Activated T-helper 17 cell treated with anti-CD3 and anti-CD28 coated beads, Interleukin-2, amount 50 U/mL, for 72 hours (primary cell): ENCODE measurements around the gene HEATR5A. TPM values are rescaled to one million over a fixed set of nuclear protein-coding genes. Genes with fewer than 3 reads are reported as not detected.
"Not testable (repeated sequence)": the region's sequence is repeated elsewhere in the genome, so short reads cannot be mapped to it uniquely, and the experiment has no call there.

ENCODE experiments used
- ATAC-seq: fragments of 150-1000 bp; cut with Tn5 transposase; replicated peaks from 2 replicates; pipeline ENCODE4 v1.10.0; 2021; ENCODE audit warnings: mild to moderate bottlenecking, moderate library complexity
- H3K27ac Mint-ChIP-seq: one replicate; pipeline ENCODE4 v1.8.0; 2022; ENCODE audit warnings: mixed read lengths
- H3K27me3 Mint-ChIP-seq: one replicate; pipeline ENCODE4 v1.8.0; 2022; ENCODE audit warnings: mixed read lengths
- H3K36me3 Mint-ChIP-seq: one replicate; pipeline ENCODE4 v1.8.0; 2022; ENCODE audit warnings: low read depth, mild to moderate bottlenecking, mixed read lengths
- H3K4me1 Mint-ChIP-seq: one replicate; pipeline ENCODE4 v1.8.0; 2022; ENCODE audit warnings: mixed read lengths
- H3K4me3 Mint-ChIP-seq: one replicate; pipeline ENCODE4 v1.8.0; 2022; ENCODE audit warnings: mild to moderate bottlenecking, mixed read lengths
- H3K9me3 Mint-ChIP-seq: one replicate; pipeline ENCODE4 v1.8.0; 2022; ENCODE audit warnings: mixed read lengths
- total RNA-seq, 2 donors: library from RNA; stranded (reverse); gene quantifications; one replicate each; pipeline ENCODE4 v1.2.3, GENCODE V29; 2022

Gene HEATR5A
- total RNA-seq, 2 donors from 2014 or later: 16.4 to 23.8 TPM

DNA sequence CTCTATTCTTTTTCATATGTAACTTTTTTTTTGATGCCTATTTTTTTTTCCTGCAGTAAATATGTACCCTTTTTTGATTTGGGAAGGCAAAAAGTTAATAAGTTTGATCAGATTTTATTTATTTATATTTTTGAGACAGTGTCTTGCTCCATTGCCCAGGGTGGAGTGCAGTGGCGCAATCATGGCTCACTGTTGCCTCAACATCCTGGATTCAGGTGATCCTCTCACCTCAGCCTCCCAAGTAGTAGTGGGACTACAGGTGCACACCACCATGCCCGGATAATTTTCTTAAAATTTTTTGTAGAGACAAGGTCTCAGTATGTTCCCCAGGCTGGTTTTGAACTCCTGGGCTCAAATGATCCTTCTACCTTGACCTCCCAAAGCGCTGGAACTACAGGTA lies 79.1 kb downstream of the HEATR5A start:
- Mint-ChIP-seq H3K27me3 (no peaks in the 10 kb centered on the region), H3K27ac (no peak overlapping the region), H3K36me3 (peaks cover 60% of the 10 kb centered on the region), H3K4me1 (no peaks in the 10 kb centered on the region), H3K9me3 (no peaks in the 10 kb centered on the region), H3K4me3 (no peak overlapping the region)
- ATAC-seq: no peak

DNA sequence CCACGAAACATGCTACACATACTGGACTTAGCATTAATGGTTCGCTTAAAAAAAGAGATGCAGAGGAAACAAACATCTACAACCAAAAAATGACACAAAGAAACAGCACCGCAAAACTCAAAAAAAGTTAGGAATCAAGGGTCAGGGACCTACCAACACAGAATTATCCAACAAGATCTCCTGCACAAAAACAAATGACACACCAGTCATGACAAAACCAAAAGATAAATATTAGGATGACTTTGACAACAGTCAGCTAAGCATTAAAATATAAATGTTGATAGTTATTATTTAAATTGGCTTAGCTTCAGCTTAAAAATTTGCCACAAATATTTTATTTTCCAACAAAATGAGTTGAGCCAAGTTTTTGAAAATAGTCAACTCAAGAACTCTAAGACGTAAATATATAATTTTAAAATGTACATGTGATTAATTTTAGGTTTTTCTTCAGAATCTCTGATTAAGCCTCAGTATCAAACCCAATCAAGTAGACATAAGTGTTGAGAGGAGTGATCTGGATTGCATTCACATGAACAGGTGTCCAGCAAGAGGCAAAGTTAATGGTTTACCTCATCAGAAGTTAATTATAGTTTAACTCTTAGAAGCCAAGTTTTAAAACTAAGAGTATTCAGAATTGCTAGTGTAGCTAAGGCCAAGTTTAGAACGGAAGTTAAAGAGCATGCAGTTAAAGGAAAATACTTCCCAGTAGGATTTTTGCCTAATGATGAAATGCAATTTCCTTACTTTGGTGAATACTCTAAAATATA lies 79.9 kb downstream of the HEATR5A start:
- Mint-ChIP-seq H3K4me1 (no peaks in the 10 kb centered on the region), H3K36me3 (peaks cover 58% of the 10 kb centered on the region), H3K9me3 (no peaks in the 10 kb centered on the region), H3K27ac (no peak overlapping the region), H3K27me3 (no peaks in the 10 kb centered on the region), H3K4me3 (no peak overlapping the region)
- ATAC-seq: no peak

- H3K27me3 Mint-ChIP-seq: no peaks in the 10 kb centered on the region
- no peaks in the 10 kb centered on the region for H3K9me3 Mint-ChIP-seq
- peaks cover 51% of the 10 kb centered on the region for H3K36me3 Mint-ChIP-seq
- no peaks in the 10 kb centered on the region for H3K4me1 Mint-ChIP-seq
- no peak overlapping the region for H3K4me3 Mint-ChIP-seq
- ATAC-seq: no peak
- H3K27ac Mint-ChIP-seq: no peak overlapping the region
Observed at GRCh38 chr14:31339743-31340142, 80.6 kb downstream of the HEATR5A start.

- peaks cover 41% of the 10 kb centered on the region for H3K36me3 Mint-ChIP-seq
- no peaks in the 10 kb centered on the region for H3K27me3 Mint-ChIP-seq
- H3K27ac Mint-ChIP-seq: no peak overlapping the region
- H3K9me3 Mint-ChIP-seq: no peaks in the 10 kb centered on the region
- no peaks in the 10 kb centered on the region for H3K4me1 Mint-ChIP-seq
- no peak overlapping the region for H3K4me3 Mint-ChIP-seq
- ATAC-seq: no peak
Observed at GRCh38 chr14:31337331-31337730, 83.0 kb downstream of the HEATR5A start.

GRCh38 chr14:31336646-31337045 lies 83.7 kb downstream of the HEATR5A start:
- Mint-ChIP-seq H3K9me3 (peaks cover 6% of the 10 kb centered on the region), H3K36me3 (peaks cover 41% of the 10 kb centered on the region), H3K27ac (no peak overlapping the region), H3K4me1 (no peaks in the 10 kb centered on the region), H3K4me3 (no peak overlapping the region), H3K27me3 (no peaks in the 10 kb centered on the region)
- no peak for ATAC-seq

DNA sequence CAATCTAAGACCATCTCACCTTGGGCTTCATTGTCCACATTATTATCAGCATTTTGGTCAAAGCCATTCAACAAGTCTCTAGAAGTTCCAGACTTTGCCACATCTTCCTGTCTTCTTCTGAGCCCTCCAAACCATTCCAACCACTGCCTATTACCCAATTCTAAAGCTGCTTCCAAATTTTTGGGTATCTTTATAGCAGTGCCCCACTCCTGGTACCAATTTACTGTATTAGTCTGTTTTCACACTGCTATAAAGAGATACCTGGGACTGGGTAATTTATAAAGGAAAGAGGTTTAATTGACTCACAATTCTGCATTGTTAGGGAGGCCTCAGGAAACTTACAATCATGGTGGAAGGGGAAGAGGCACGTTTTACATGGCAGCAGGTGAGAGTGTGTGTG lies 89.0 kb downstream of the HEATR5A start:
- not testable (repeated sequence) for H3K4me3 Mint-ChIP-seq, H3K27ac Mint-ChIP-seq, H3K27me3 Mint-ChIP-seq, ATAC-seq, H3K4me1 Mint-ChIP-seq
- peaks cover 25% of the 10 kb centered on the region for H3K36me3 Mint-ChIP-seq
- H3K9me3 Mint-ChIP-seq: peaks cover 11% of the 10 kb centered on the region

GRCh38 chr14:31329876-31330521 lies 90.4 kb downstream of the HEATR5A start:
- ATAC-seq, H3K4me1 Mint-ChIP-seq, H3K27me3 Mint-ChIP-seq, H3K4me3 Mint-ChIP-seq, H3K27ac Mint-ChIP-seq: not testable (repeated sequence)
- Mint-ChIP-seq H3K9me3 (peaks cover 11% of the 10 kb centered on the region), H3K36me3 (peaks cover 23% of the 10 kb centered on the region)

DNA sequence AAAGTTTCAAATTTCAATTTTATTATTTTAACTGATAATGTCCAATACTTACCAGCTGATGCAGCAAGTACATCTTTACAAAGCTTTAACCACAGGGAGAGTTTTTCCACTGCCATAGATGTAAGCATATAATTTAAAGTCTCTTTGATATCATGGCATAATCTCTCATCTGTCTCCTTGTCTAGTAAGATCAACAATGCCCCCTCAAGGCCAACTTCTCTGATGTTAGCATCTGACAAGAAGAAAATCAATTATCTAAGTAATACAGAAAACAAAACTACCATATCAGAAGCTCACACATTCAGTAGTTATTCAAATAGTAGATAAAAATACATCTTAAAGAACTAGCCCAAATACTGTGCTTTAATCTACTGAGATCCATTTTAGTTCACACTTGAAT lies 94.2 kb downstream of the HEATR5A start:
- no peaks in the 10 kb centered on the region for H3K27me3 Mint-ChIP-seq
- peaks cover 20% of the 10 kb centered on the region for H3K36me3 Mint-ChIP-seq
- H3K9me3 Mint-ChIP-seq: peaks cover under 1% of the 10 kb centered on the region
- ATAC-seq: no peak
- no peak overlapping the region for H3K27ac Mint-ChIP-seq
- H3K4me1 Mint-ChIP-seq: no peaks in the 10 kb centered on the region
- no peak overlapping the region for H3K4me3 Mint-ChIP-seq

- Mint-ChIP-seq H3K27me3 (no peaks in the 10 kb centered on the region), H3K4me3 (no peak overlapping the region), H3K36me3 (peaks cover 23% of the 10 kb centered on the region), H3K9me3 (no peaks in the 10 kb centered on the region), H3K4me1 (no peaks in the 10 kb centered on the region), H3K27ac (no peak overlapping the region)
- no peak for ATAC-seq
Observed at GRCh38 chr14:31323419-31323818, 96.9 kb downstream of the HEATR5A start.

DNA sequence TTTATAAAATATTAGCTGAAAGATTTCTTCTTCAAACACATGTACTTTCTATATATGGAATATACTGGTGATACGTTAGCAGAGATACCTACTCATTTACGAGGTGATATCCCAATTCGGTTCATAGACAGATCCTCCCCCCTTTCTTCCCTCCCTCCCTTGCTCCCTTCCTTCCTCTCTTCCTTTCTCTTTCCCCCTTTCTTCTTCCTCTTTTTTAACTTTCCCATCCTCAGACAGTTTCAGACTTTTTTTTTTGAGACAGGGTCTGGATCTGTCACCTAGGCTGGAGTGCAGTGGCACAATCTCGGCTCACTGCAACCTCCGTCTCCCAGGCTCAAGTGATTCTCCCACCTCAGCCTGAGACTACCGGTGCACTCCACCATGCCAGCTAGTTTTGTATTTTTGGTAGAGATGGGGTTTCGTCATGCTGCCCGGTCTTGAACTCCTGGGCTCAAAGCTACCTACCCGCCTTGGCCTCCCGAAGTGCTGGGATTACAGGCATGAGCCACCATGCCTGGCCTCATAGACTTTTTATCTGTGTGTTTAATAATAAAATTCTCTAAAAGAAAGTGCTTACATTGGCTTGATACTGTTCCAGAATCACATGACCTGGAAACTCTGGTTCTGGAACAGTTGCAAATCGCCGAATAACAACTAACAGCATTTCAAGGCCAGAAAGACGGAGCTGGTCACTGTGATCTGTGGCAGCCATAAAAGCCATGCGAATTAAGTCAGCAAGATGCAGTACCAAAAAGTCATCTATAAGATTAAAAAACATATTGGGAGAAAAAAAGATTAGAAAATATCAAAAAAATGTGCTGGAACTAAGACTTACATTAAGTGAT lies 99.2 kb downstream of the HEATR5A start:
- H3K27me3 Mint-ChIP-seq: no peaks in the 10 kb centered on the region
- H3K4me3 Mint-ChIP-seq: no peak overlapping the region
- H3K27ac Mint-ChIP-seq: no peak overlapping the region
- H3K9me3 Mint-ChIP-seq: no peaks in the 10 kb centered on the region
- peaks cover 32% of the 10 kb centered on the region for H3K36me3 Mint-ChIP-seq
- no peaks in the 10 kb centered on the region for H3K4me1 Mint-ChIP-seq
- no peak for ATAC-seq

GRCh38 chr14:31320216-31320615 lies 100.1 kb downstream of the HEATR5A start:
- Mint-ChIP-seq H3K4me1 (no peaks in the 10 kb centered on the region), H3K27me3 (no peaks in the 10 kb centered on the region), H3K4me3 (no peak overlapping the region), H3K9me3 (no peaks in the 10 kb centered on the region), H3K36me3 (peaks cover 37% of the 10 kb centered on the region), H3K27ac (no peak overlapping the region)
- ATAC-seq: no peak

- Mint-ChIP-seq H3K4me1 (no peaks in the 10 kb centered on the region), H3K36me3 (peaks cover 40% of the 10 kb centered on the region)
Observed at GRCh38 chr14:31319701-31320100, 100.6 kb downstream of the HEATR5A start.

GRCh38 chr14:31312934-31313333 lies 107.4 kb downstream of the HEATR5A start:
- ATAC-seq: no peak
- Mint-ChIP-seq H3K4me1 (no peaks in the 10 kb centered on the region), H3K4me3 (no peak overlapping the region), H3K9me3 (no peaks in the 10 kb centered on the region), H3K27ac (no peak overlapping the region), H3K36me3 (peaks cover 65% of the 10 kb centered on the region), H3K27me3 (no peaks in the 10 kb centered on the region)

More at GRCh38 chr14:31319701-31320100, 100.6 kb downstream of the HEATR5A start:
- Mint-ChIP-seq H3K27ac (no peak overlapping the region), H3K9me3 (no peaks in the 10 kb centered on the region), H3K27me3 (no peaks in the 10 kb centered on the region), H3K4me3 (no peak overlapping the region)
- ATAC-seq: no peak

DNA sequence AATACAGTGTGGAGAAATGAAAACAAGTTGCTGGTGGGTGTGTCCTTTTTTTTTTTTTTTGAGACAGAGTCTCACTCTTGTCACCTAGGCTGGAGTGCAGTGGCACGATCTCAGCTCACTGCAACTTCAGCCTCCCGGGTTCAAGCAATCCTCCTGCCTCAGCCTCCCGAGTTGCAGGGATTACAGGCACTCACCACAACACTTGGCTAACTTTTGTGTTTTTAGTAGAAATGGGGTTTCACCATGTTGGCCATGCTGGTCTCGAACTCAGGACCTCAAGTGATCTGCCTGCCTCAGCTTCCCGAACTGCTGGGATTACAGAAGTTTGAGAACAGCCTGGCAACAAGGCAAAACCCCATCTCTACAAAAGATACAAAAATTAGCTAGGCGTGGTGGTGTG lies 108.0 kb downstream of the HEATR5A start:
- H3K36me3 Mint-ChIP-seq: peaks cover 64% of the 10 kb centered on the region
- not testable (repeated sequence) for H3K9me3 Mint-ChIP-seq, H3K27ac Mint-ChIP-seq, H3K4me1 Mint-ChIP-seq, ATAC-seq, H3K4me3 Mint-ChIP-seq, H3K27me3 Mint-ChIP-seq

GRCh38 chr14:31307618-31308017 lies 112.7 kb downstream of the HEATR5A start:
- no peak for ATAC-seq
- no peak overlapping the region for H3K27ac Mint-ChIP-seq
- H3K9me3 Mint-ChIP-seq: no peaks in the 10 kb centered on the region

More at GRCh38 chr14:31307618-31308017, 112.7 kb downstream of the HEATR5A start:
- Mint-ChIP-seq H3K4me3 (no peak overlapping the region), H3K27me3 (no peaks in the 10 kb centered on the region), H3K36me3 (peaks cover 56% of the 10 kb centered on the region), H3K4me1 (no peaks in the 10 kb centered on the region)
